GM12878 (cell line): Measurements from ENCODE around the gene SLC24A4. TPM values are rescaled to one million over a fixed set of nuclear protein-coding genes. Genes with fewer than 3 reads are reported as not detected.

Experiments used
- ATAC-seq: fragments of 200-7000 bp; cut with Tn5 transposase; 3 replicates; pipeline ENCODE4 v1.9.1; 2020; ENCODE audit warnings: mild to moderate bottlenecking, moderate library complexity
- BruUV-seq: library from RNA; stranded (reverse); fragments of 400-500 nt; replicated peaks from 2 replicates; lab custom pipeline; 2021; lab: Mats Ljungman, UMichigan
- CTCF ChIA-PET: fragments of 300-600 bp; sonication (Branson Sonifier 250); formaldehyde crosslinking; extraction: SDS; loops from one replicate; lab custom pipeline; 2021; ENCODE audit warnings: inconsistent platforms; lab: Yijun Ruan, JAX
- POLR2A ChIA-PET: fragments of 350-600 bp; formaldehyde crosslinking; extraction: SDS; loops from one replicate; lab custom pipeline; 2021; ENCODE audit warnings: inconsistent platforms; lab: Charles Lee
- RAD21 ChIA-PET: fragments of 300-600 bp; sonication (Branson Sonifier 250); formaldehyde crosslinking; loops from one replicate; lab custom pipeline; 2023; ENCODE audit warnings: antibody characterized with exemption; ENCODE audit not compliant: unreplicated experiment; lab: Charles Lee
- SMC1A ChIA-PET: fragments of 300-600 bp; sonication (Branson Sonifier 250); formaldehyde crosslinking; loops from one replicate; lab custom pipeline; 2023; ENCODE audit not compliant: unreplicated experiment, uncharacterized antibody; lab: Charles Lee
- DNase-seq: peaks from one replicate; pipeline ENCODE4 v3.0.0-alpha.2; 2011; ENCODE audit warnings: low read depth, low spot score
- FAIRE-seq: peaks from 3 replicates; lab custom pipeline; 2011; peaks lifted over from hg19 to GRCh38; lab: Jason Lieb, UNC
- H2AFZ ChIP-seq: 2 replicates; pipeline ENCODE4 v1.6.0; 2011; ENCODE audit warnings: low read depth, low read length, control low read depth; ENCODE audit not compliant: control insufficient read depth
- H3K27ac ChIP-seq: 2 replicates; pipeline ENCODE4 v1.5.1; 2011; ENCODE audit warnings: control low read depth; ENCODE audit not compliant: control insufficient read depth, insufficient read depth
- H3K27me3 ChIP-seq, 2 experiments: replicated peaks in 1 of 2; 2 replicates each; pipeline versions ENCODE4 v1.6.0 to v1.6.1; 2011; ENCODE audit warnings: low read length in 1 of 2; ENCODE audit not compliant: control insufficient read depth in 2 of 2, insufficient read depth in 2 of 2
- H3K36me3 ChIP-seq, 2 experiments: 2 replicates each; pipeline ENCODE4 v1.5.1; 2011; ENCODE audit warnings: low read length in 1 of 2; ENCODE audit not compliant: control insufficient read depth in 2 of 2, insufficient read depth in 2 of 2
- H3K4me1 ChIP-seq: 2 replicates; pipeline ENCODE4 v1.6.1; 2011; ENCODE audit warnings: mild to moderate bottlenecking, low read length, moderate library complexity, mixed read lengths; ENCODE audit not compliant: control insufficient read depth, insufficient read depth
- H3K4me2 ChIP-seq: 2 replicates; pipeline ENCODE4 v1.6.0; 2011; ENCODE audit warnings: control low read depth; ENCODE audit not compliant: control insufficient read depth, insufficient read depth
- H3K4me3 ChIP-seq: fragments of 200-600 bp; sonication (generic); 2 replicates; pipeline ENCODE4 v1.5.1; 2016
- H3K79me2 ChIP-seq: 2 replicates; pipeline ENCODE4 v1.6.0; 2011; ENCODE audit warnings: low read length; ENCODE audit not compliant: control insufficient read depth, insufficient read depth
- H3K9ac ChIP-seq: 2 replicates; pipeline ENCODE4 v1.8.0; 2011; ENCODE audit warnings: low read length, control low read depth, mixed read lengths; ENCODE audit not compliant: control insufficient read depth, insufficient read depth
- H3K9me3 ChIP-seq: replicated peaks from 3 replicates; pipeline ENCODE4 v1.5.1; 2011; ENCODE audit warnings: mild to moderate bottlenecking, low read length; ENCODE audit not compliant: control insufficient read depth, insufficient read depth
- H4K20me1 ChIP-seq: 2 replicates; pipeline ENCODE4 v1.6.0; 2011; ENCODE audit not compliant: control insufficient read depth, insufficient read depth
- BCLAF1 ChIP-seq: fragments of 450-650 bp; IDR thresholded peaks from 2 replicates; pipeline ENCODE4 v1.6.1; 2017; ENCODE audit warnings: antibody characterized with exemption, mild to moderate bottlenecking, moderate library complexity
- IRF5 ChIP-seq: fragments of 450-650 bp; IDR thresholded peaks from 2 replicates; pipeline ENCODE4 v1.6.1; 2017; ENCODE audit warnings: borderline replicate concordance
- JUNB ChIP-seq: IDR thresholded peaks from 2 replicates; pipeline ENCODE4 v1.6.1; 2016; ENCODE audit warnings: antibody characterized with exemption, mild to moderate bottlenecking
- KAT2A ChIP-seq: conservative IDR thresholded peaks from 2 replicates; pipeline ENCODE4 v1.6.1; 2011; ENCODE audit warnings: low read depth, low read length; ENCODE audit not compliant: control insufficient read depth
- NFYA ChIP-seq: IDR thresholded peaks from 2 replicates; pipeline ENCODE4 v1.6.1; 2011; ENCODE audit warnings: low read depth, mild to moderate bottlenecking, low read length, improper control_type of control experiment, borderline replicate concordance
- NR2C2 ChIP-seq: IDR thresholded peaks from 2 replicates; pipeline ENCODE4 v1.6.1; 2011; ENCODE audit warnings: borderline replicate concordance, low read depth; ENCODE audit not compliant: control insufficient read depth, insufficient read length
- POLR2A ChIP-seq: IDR thresholded peaks from 2 replicates; pipeline ENCODE4 v1.6.1; 2011; ENCODE audit warnings: low read depth, mild to moderate bottlenecking, low read length
- TBL1XR1 ChIP-seq: IDR thresholded peaks from 2 replicates; pipeline ENCODE4 v1.6.1; 2012; ENCODE audit warnings: low read depth, low read length, improper control_type of control experiment
- TCF7 ChIP-seq: IDR thresholded peaks from 2 replicates; pipeline ENCODE4 v1.6.1; 2014; ENCODE audit warnings: antibody characterized with exemption, borderline replicate concordance
- WGBS: methylation state at CpG from one replicate; pipeline ENCODE4 v1.1.6; 2016; ENCODE audit warnings: low lambda C conversion rate; ENCODE audit not compliant: insufficient replicate concordance, insufficient coverage; ENCODE audit errors: missing lambda C conversion rate; 5-methylcytosine and 5-hydroxymethylcytosine counted together
- in situ Hi-C: fragments of 300-500 bp; cut with MboI; formaldehyde crosslinking; loops from 9 replicates; pipeline ENCODE4 v1.14.3; 2018; ENCODE audit warnings: mixed read lengths
- intact Hi-C: fragments of 100-400 bp; cut with micrococcal nuclease; formaldehyde crosslinking; loops from one replicate; pipeline ENCODE4 v1.14.2; 2022; ENCODE audit not compliant: unreplicated experiment
- polyA plus RNA-seq, 11 experiments: library from polyadenylated mRNA; depleted of rRNA in 4 of 11; unstranded in 6 of 11; stranded (reverse) in 5 of 11; fragments of >200 nt; fragmentation: Nextera tagmentation in 4 of 11; fragmentation: Illumina TruSeq in 1 of 11; extraction: Ambion mirVana in 4 of 11; extraction: Trizol in 1 of 11; gene quantifications; 1 replicate in 1 of 11; 2 replicates in 10 of 11; pipeline versions ENCODE4 v1.2.1 to v1.2.3, GENCODE V29; 2011 to 2016; ENCODE audit warnings: inconsistent platforms in 2 of 11, missing spikeins in 2 of 11, low read depth in 1 of 11
- total RNA-seq, 4 experiments: library from RNA; depleted of rRNA in 3 of 4; stranded (reverse); fragments of >200 nt in 3 of 4; fragmentation: Illumina TruSeq in 1 of 4; extraction: Trizol in 1 of 4; gene quantifications; 2 replicates each; pipeline versions ENCODE4 v1.2.1 to v1.2.3, GENCODE V29; 2013 to 2021

The SLC24A4 gene
- total and polyA plus RNA-seq, 10 of the 15 experiments (the other 5 are each of a cell fraction or from before 2014, with no cell fraction given), result under 0.01 to 0.46 (median 0.04) TPM; not detected in 5

DNA sequence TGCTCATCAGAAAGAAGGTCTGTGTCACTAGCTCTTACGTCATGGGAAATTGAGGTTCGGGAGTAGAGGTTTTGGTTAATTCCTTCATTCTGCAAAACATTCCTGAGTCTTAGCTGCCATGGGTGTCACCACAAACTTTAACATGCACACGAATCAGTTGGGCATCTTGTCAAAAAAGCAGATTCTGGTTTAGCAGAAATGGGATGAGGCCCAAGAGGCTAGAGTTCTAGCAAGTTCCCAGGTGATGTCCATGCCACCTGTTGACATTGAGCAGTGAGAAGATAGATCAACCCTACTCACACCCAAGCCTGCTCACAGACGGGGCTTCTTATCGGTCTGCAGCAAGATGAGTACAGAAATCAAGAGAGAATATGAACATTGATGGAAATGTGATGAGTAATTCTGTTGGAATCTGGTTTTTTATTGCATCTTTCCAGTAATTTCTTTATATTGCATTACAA lies 179.0 kb downstream of the SLC24A4 start:
- FAIRE-seq (no peak), ATAC-seq (no peak), DNase-seq (no peak)
- Histone ChIP-seq H3K79me2 (no peaks in the 10 kb centered on the region), H3K36me3 (no peaks in the 10 kb centered on the region), H4K20me1 (no peaks in the 10 kb centered on the region), H3K27me3 (no peaks in the 10 kb centered on the region; a peak in 1 of 4 replicates), H3K4me1 (peaks cover 7% of the 10 kb centered on the region), H3K27ac (no peak overlapping the region), H3K9ac (no peak overlapping the region), H2AFZ (no peak overlapping the region), H3K4me3 (no peak overlapping the region), H3K9me3 (no peaks in the 10 kb centered on the region), H3K4me2 (no peak overlapping the region)
- ChIA-PET SMC1A (interaction anchor here (1.3 kb wide), 1 partner anchor 96 kb away, joined by 3 read pairs; no protein-coding TSS in a partner anchor), CTCF (interaction anchor here (1.3 kb wide), 1 partner anchor 179 kb away, joined by 3 read pairs; no protein-coding TSS in a partner anchor), POLR2A (no interaction called here), RAD21 (interaction anchor here (1.2 kb wide), 1 partner anchor 88 kb away, joined by 3 read pairs; no protein-coding TSS in a partner anchor)
- in situ Hi-C loops (no loop called here), intact Hi-C loops (no loop called here)
- 72% methylated on average over 5 of the region's 5 CpGs for WGBS
- BruUV-seq, result no TSS peak
- no peak for TF ChIP-seq TBL1XR1
- no peak for TF ChIP-seq NR2C2
- no peak for TF ChIP-seq IRF5
- TF ChIP-seq JUNB, result no peak
- TF ChIP-seq BCLAF1, result no peak
- no peak for TF ChIP-seq KAT2A
- no peak for TF ChIP-seq TCF7
- TF ChIP-seq POLR2A, result no peak
- TF ChIP-seq NFYA, result no peak
